Mucosa of gallbladder (tissue), 1 donor: ENCODE results near the gene MTFMT. TPM values are rescaled to one million over a fixed set of nuclear protein-coding genes. Genes with fewer than 3 reads are reported as not detected.
"Not testable (repeated sequence)": the region's sequence is repeated elsewhere in the genome, so short reads cannot be mapped to it uniquely, and the experiment has no call there.

Experiments
- DNase-seq: peaks from one replicate; pipeline ENCODE4 v3.0.0-alpha.2; 2020; ENCODE audit warnings: low spot score
- total RNA-seq: library from RNA; stranded (reverse); gene quantifications from one replicate; pipeline ENCODE4 v1.2.1, GENCODE V29; 2021
- donor health status: DM: no; HTN: no; CAD: no.

Gene MTFMT
- 13.2 TPM for total RNA-seq

DNA sequence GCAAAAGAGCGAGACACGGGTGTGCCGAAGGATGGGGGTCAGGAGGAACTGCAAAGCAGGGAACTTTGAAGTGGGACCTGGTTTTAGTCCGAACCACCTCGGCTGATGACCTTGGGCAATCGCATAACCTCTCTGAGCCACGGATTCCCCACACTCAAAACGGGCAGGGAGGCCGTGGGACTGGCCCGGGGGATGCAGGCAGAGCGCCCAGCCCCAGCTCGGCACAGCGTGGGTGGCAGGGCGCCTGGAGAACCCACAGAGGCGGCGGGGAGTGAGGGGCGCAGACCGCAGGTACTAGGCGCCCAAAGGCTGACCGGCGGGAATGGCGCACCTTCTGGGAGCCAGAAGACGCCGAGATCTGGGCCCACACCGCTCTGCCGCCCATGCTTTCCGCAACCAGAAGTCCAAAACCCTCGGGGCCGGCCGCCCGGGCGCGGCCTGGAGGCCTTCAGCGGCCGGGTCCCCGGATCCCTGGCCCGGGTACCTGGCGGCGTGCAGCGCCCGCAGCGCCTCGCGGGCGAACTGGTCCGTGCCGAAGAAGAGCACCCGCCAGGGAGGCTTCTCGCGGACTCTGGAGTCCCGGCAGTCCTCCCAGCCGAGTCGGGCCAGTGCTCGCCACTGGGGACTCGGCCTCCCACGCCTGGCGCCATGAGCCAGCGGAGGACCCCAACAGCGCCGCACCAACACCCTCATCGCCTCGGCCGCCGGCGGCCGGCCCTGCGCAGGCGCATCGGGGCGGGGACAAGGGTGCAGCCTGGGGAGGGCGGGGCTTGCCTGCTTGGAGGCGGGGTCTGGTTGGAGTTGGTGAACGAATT is at the start of gene MTFMT:
Gene MTFMT (minus strand): TSS at position 719 of the 815 bp plus-strand sequence. CDS start 26 bp downstream, at position 693.
- peak; percentile 91 for DNase-seq

DNA sequence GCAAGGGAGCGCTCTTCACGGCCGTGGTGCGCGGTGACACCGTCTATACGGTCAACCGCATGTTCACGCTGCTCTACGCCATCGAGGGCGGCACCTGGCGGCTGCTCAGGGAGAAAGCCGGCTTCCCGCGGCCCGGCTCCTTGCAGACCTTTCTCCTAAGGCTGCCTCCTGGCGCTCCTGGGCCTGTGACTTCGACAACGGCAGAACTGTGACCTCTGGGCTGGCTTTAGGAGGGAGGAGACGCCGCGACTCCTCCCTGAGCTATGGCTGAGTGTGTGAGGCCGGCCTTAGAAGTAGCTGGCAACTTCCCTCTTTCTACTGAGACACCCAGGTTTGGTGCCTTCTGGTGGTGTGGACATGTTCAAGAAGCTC is 48.5 kb upstream of the MTFMT start:
- peak; percentile 66 for DNase-seq

DNA sequence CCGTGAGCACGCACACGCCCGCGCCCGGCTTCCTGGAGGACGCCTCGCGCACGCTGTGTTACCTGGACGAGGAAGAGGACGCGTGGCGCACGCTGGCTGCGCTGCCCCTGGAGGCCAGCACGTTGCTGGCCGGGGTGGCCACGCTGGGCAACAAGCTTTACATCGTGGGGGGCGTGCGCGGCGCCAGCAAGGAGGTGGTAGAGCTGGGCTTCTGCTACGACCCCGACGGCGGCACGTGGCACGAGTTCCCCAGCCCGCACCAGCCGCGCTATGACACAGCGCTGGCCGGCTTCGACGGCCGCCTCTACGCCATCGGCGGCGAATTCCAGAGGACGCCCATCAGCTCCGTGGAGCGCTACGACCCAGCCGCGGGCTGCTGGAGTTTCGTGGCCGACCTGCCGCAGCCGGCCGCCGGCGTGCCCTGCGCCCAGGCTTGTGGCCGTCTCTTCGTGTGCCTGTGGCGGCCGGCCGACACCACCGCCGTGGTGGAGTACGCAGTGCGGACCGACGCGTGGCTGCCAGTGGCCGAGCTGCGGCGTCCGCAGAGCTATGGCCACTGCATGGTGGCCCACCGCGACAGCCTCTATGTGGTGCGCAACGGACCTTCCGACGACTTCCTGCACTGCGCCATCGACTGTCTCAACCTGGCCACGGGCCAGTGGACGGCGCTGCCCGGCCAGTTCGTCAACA is 48.0 kb upstream of the MTFMT start:
- no peak for DNase-seq

DNA sequence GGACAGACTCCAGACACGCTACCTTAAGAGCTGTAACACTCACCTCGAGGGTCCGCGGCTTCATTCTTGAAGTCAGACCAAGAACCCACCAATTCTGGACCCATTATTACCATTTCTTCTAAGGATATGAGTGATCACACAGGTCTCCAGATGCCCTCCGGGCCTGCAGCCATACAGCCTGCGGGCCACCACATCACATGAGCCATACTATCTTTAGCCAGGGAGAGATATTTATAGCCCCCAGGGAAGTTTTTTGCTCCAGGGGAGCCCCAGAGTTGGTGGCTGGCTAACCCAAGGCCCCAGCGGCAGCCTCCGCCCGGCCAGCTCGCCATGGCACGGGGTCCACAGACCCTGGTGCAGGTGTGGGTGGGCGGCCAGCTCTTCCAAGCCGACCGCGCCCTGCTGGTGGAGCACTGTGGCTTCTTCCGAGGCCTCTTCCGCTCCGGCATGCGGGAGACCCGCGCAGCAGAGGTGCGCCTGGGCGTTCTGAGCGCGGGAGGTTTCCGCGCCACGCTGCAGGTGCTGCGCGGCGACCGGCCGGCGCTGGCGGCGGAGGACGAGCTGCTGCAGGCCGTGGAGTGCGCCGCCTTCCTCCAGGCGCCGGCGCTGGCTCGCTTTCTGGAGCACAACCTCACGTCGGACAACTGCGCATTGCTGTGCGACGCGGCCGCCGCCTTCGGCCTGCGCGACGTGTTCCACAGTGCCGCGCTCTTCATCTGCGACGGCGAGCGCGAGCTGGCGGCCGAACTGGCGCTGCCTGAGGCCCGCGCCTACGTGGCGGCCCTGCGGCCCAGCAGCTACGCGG is 47.2 kb upstream of the MTFMT start, which contains the start of gene KBTBD13:
Gene KBTBD13 (plus strand): TSS at position 261 of the 805 bp plus-strand sequence. CDS start 70 bp downstream, at position 331.
- DNase-seq = no peak

DNA sequence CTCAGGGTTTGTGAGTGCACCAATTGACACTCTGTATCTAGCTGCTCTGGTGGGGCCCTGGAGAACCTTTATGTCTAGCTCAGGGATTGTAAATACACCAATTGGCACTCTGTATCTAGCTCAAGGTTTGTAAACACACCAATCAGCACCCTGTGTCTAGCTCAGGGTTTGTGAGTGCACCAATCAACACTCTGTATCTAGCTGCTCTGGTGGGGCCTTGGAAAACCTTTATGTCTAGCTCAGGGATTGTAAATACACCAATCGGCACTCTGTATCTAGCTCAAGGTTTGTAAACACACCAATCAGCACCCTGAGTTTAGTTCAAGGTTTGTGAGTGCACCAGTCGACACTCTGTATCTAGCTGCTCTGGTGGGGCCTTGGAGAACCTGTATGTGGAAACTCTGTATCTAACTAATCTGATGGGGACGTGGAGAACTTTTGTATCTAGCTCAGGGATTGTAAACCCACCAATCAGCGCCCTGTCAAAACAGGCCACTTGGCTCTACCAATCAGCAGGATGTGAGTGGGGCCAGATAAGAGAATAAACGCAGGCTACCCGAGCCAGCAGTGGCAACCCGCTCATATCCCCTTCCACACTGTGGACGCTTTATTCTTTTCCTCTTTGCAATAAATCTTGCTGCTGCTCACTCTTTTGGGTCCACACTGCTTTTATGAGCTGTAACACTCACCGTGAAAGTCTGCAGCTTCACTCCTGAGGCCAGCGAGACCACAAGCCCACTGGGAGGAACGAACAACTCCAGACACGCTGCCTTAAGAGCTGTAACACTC is 46.4 kb upstream of the MTFMT start:
- DNase-seq = not testable (repeated sequence)

DNA sequence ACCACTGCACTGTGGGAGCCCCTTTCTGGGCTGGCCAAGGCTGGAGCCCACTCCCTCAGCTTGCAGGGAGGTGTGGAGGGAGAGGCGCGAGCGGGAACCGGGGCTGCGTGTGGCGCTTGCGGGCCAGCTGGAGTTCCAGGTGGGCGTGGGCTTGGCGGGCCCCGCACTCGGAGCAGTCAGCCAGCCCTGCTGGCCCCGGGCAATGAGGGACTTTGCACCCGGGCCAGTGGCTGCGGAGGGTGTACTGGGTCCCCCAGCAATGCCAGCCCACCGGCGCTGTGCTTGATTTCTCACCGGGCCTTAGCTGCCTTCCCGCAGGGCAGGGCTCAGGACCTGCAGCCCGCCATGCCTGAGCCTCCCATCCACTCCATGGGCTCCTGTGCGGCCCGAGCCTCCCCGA is 45.5 kb upstream of the MTFMT start:
- not testable (repeated sequence) for DNase-seq

DNA sequence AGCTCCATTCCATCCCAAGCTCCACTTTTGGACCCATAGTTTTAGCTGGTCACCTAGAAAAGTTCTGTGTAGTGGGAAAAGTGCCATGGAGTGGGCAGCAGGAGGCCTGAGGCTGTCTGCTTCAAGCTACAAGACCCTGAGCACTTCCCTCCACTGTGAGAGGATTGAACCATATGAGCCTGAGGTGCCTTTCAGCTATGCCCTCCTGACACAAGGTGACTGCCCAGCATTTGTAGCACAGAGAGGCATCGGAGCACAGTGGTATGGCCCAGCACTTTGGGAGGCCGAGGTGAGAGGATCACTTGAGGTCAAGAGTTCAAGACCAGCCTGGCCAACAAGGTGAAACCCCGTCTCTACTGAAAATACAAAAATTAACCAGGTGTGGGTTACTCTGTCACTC is 43.2 kb upstream of the MTFMT start:
- no peak for DNase-seq

DNA sequence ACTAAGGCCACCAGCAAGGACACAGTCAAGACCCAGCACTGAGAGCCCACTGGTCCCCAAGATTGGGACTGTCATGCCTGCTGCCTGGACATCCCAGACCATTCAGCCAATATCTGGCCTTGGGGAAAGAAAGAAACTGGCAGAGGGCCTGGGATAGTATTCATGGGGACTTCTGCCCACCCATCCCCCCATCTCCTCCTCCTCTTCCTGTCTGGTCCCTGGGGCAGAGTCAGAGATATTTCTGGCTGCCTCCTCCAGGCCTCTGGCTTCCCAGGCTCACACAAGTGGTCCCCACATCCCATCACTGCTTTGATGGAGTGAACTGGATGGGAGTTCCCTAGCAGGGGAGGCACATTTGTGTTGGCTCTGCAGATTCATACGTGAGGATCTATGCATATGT is 42.6 kb upstream of the MTFMT start:
- no peak for DNase-seq

DNA sequence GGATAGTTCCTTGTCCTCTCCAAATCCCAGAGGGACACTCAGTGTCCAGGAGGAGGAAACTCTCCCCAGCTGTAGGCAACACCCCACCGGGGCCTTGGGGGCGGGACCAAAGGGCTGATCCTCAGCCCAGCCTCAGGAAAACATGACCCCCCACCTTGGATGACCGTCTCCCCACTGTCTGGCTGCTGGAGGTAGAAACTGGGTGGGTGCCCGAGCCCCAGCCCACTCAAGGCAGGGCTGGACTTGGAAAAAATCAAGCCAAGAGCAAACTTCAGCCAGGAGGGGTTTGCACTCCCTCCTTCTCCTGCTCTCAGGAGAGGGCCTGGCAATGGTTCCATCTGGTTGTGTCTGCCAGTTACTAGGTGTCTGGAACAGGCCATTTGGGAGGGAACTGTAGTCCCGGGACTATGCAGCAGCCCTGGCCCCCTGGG is 42.0 kb upstream of the MTFMT start:
- DNase-seq = no peak

DNA sequence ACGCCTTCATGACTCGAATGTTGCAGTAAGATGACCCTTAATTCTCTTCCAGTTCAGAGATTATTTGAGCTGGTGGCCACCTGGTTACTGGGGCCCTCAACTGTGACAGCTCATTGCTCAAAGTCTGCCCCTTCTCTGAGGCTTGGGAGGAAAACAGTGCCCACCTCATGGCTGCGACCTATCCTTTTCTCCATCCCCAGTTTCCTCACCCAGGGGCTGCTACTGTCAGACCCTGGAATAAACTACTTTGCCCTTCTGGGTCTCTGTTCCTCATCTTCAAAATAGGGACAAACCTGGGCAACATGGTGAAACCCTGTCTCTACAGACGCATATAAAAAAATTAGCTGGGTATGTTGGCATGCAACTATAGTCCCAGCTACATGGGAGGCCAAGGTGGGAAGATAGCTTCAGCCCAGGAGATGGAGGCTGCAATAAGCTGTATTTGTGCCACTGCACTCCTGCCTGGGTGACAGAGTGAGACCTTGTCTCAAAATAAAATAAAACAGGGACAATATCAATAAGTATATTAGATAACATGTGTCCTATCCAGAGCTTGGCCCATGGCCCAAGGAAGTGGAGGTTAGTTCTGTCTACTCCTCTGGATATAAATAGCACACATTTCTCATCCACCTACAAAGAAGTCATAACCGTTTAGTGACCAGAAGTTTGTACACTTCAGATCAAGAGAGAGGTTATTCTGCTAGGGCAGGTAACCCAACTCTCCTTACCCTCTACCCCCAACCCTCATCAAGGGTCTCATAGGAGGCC is 40.5 kb upstream of the MTFMT start:
- no peak for DNase-seq

DNA sequence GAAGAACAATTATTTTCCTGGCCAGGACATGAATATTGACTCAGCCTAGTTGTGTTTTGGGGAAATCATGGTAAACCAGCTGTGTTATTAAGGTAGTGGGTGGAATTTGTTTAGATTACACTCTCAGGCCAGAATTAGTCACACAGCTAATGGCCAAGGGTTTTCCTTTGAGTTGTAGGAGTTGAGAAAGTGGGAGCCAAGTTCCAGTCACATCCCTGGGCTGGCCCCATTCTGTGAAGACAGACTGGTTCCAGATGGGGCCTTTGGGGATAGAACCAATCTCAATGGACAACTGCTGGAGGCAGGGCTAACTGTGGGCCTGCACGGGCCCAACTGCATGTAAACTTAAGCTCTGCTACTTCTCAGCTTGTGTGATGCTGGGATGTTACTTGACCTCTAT is 39.7 kb upstream of the MTFMT start:
- DNase-seq = peak; percentile 67

DNA sequence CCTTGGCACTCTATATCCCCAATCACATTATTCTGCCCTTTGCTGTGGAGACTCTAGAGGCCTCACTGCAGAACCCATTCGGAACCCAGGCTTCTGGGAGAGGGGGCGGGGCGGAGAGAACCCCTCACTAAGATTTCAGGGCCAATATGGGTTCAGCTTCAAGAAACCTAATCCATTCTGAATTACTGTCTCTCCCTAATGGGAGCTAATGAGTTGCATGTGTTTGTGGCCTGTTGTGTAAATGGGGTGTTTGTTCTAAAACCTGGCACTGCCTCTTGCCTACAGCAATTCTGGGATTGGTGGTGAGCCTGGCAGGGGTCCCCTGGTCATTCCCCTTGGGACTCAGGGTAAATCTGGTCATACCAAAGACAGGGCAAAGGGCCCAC is 39.0 kb upstream of the MTFMT start:
- DNase-seq = no peak

DNA sequence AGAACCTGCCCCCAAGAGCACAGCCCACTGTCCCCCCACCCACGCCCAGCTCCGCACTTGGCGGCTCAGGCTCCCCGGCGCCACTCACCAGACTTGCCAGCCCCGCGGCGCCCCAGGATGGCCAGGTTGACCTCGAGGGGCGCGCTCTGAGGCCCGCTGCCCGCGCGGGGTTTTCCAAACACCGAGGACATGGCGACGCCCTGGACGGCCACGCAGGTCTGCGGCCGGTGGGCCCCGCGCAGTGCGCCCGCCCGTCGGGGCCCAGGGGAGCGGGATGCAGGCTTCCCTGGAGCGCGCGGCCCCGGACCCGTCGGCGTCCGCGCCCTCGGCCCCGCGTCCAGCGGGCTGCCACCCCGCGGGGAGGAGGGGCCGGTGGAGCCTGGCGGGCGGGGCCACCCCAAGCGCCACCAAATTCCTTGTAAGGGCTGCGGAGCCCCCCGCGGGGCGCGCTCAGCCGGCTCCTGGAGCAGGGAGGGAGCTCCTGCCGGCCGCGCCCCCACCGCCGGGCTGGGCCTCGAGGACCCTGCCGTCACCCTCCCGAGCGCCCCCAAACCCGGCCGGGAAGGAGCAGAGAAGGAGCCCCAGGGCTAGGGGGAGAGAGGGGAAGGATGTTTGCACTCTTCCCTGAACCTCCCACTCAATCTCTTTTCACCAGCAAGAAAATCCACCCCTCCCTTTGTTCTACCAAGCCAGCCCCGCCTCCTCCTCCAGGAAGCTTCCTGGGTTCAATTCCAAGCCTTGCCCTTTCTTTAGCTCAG is 38.4 kb upstream of the MTFMT start, which contains the start of gene RASL12:
Gene RASL12 (minus strand): TSS at position 347 of the 758 bp plus-strand sequence. CDS start 156 bp downstream, at position 191.
- DNase-seq = no peak

DNA sequence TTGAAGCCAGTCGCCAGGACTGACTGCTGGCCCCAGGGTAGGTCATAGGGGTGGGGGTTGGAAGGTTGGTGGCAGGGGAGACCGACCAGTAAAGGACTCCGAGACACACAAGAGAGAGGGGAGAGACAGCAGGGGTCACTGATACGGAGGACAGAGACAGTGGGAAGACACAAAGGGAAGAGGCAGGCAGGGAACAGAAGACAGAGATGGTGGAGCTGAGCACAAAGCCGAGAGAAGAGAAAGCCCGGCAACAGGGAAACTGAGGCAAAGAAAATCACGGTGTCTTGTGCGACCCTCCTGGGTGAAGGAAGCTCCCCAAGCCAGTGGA is 37.8 kb upstream of the MTFMT start:
- no peak for DNase-seq

DNA sequence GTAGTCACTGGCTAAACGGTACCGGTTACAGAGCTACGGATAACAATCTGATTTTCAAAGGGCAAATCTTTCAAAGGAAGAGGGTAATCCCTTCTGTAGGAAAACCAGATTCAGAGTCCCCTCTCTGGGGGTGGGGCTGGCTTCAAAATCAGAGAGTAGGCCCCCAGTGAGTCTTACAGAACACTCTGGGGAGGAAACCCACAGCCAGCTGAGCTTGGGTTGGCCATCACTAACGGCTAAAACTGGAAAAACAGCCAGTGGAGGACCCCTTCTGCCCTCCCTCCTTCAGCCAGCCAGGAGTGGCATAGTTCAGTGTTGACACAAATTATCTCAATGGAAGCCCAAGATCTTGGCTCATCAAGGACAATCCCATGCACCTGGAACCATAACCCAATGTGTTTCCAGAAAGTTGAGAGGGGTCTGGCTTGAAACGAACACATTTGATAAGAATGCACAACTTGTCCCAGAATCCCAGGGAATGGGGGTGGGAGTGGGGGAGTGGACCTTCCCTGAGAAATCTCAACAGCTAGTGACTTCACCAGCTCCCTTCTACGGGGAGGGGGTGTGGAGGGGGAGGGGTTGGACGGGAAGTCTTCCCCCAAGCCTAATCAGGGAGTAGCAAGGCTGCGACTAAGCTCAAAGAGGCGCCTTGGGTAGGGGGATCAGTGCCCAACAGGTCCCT is 37.3 kb upstream of the MTFMT start:
- no peak for DNase-seq

DNA sequence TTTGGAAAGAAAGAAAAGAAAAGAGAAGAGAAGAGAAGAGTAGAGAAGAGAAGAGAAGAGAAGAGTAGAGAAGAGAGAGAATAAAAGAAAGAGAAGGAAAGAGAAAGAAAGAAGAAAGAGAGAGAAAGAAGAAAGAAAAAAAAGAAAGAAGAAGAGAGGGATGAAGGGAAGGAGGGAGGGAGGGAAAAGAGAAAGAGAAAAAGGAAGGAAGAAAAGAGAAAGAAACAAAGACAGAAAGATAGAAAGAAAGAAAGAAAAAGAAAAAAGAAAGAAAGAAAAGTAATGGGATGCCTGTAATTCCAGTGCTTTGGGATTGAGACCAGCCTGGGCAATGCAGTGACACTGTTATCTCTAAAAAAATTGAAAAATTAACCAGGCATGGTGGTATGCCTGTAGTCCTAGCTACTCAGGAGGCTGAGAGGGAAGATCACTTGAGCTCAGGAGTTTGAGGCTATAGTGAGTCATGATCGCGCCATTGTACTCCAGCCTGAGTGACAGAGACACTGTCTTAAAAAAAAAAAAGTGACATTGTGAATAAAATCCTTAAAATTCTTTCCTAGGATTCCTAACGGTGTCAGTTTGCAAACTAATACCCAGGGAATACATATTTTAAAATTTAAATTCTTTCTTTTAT is 36.7 kb upstream of the MTFMT start:
- no peak for DNase-seq

DNA sequence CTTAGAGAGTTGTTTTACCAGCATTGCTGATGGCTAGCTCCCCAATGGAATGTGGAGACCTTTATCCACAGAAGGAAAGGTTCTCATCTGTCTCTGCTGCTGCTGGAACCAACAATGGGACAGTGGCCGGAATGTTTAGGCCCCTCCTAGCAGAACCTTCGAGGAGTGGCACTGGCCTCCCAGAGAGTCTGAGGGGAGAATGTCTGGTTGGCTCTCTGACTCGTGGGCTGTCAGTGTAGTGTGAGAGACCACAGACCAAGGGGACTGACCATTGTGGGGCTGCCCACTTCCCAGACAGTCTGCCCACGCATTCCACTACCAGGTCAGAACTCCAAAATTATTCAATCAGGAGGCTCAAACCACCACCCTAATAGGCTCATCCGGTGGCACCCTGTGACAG is 33.3 kb upstream of the MTFMT start:
- no peak for DNase-seq

DNA sequence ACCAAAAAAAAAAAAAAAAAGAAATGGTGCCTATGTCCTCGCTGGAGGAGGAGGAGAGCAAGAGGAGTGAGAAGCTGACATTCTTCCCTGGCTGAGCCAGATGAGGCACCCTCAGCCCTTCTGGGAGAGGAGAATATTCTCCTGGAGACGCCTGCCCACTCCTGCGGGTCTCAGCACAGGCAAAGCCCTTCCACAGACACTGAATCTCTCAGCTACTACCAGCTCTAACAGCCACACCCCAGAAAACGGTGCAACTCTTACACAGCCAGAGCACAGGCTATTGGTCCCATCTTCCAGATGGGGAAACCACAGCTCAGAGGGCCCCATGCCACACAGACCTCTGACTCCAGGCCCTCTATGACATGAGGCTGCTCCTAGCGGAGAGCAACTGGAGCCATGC is 32.6 kb upstream of the MTFMT start:
- no peak for DNase-seq
